C4-2B (cell line): ENCODE data around the gene ENDOV.

Experiments used
- ZFX ChIP-seq: fragments of 450-650 bp; IDR thresholded peaks from 2 replicates; pipeline ENCODE4 v1.6.1; 2017
- TF ChIP-seq, protein P1 (sequence below): fragments of 450-650 bp; conservative IDR thresholded peaks from 2 replicates; pipeline ENCODE4 v1.5.1; 2017; ENCODE audit warnings: mild to moderate bottlenecking

DNA sequence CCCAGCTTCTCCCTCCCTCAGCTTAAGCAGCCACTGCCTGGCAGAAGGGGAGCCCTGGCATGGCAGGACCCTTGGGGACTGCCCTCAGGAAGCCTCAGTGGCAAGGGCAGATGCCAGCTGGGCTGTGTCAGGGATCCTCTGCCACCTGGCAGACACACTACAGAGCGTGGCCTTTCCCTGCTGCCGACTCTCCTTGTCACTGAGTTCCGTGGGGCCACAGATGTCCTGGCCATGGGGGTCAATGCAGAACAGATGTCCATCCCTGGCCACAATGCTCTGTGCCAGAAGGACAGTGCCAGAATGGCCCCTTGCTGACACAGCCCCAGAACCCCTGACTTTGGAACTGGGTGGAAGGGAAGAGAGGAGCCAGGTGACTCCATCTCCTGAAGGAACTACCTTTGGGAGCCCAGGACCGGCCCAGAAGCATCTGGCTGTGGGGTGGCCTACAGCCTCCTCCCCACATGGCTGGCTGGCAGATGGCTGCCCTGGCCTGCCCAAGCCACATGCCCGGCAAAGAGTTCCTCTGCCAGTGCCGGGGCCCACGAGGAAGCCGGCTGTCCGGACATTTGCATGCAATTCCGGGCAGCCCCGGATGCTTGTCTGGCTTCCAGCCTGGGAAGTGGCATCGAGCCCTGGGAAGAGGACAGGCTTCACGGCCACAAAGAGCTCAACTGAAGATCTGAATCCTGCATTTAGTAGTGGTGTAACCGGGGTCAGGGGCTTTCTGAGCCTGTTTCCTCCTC is 37.4 kb downstream of the ENDOV start:
- TF ChIP-seq, protein P1, sequence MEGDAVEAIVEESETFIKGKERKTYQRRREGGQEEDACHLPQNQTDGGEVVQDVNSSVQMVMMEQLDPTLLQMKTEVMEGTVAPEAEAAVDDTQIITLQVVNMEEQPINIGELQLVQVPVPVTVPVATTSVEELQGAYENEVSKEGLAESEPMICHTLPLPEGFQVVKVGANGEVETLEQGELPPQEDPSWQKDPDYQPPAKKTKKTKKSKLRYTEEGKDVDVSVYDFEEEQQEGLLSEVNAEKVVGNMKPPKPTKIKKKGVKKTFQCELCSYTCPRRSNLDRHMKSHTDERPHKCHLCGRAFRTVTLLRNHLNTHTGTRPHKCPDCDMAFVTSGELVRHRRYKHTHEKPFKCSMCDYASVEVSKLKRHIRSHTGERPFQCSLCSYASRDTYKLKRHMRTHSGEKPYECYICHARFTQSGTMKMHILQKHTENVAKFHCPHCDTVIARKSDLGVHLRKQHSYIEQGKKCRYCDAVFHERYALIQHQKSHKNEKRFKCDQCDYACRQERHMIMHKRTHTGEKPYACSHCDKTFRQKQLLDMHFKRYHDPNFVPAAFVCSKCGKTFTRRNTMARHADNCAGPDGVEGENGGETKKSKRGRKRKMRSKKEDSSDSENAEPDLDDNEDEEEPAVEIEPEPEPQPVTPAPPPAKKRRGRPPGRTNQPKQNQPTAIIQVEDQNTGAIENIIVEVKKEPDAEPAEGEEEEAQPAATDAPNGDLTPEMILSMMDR: no peak
- no peak for TF ChIP-seq ZFX
